ENCODE results near the gene TNFRSF14.

The TNFRSF14 gene

GRCh38 chr1:2588661-2589430 is 32.7 kb downstream of the TNFRSF14 start:
- Histone ChIP-seq H3K9ac (ENCODE audit: low read depth, low read length) (no peak overlapping the region), H3K27me3 (ENCODE audit: insufficient read depth, low read length) (no peaks in the 10 kb centered on the region), H3K9me3 (ENCODE audit: insufficient read depth, low read depth, low read length) (no peaks in the 10 kb centered on the region), H3K4me3 (ENCODE audit: low read length) (no peak overlapping the region), H3K4me1 (ENCODE audit: insufficient read depth, low read length) (peaks cover 4% of the 10 kb centered on the region; the same call in 1 of the 2 replicates), H3K36me3 (ENCODE audit: insufficient read depth, low read depth, low read length) (no peaks in the 10 kb centered on the region), H3K27ac (ENCODE audit: low read length) (no peak overlapping the region)

- Histone ChIP-seq H3K9me3 (ENCODE audit: insufficient read depth, low read depth, low read length) (no peaks in the 10 kb centered on the region), H3K36me3 (ENCODE audit: insufficient read depth, low read depth, low read length) (no peaks in the 10 kb centered on the region), H3K4me3 (ENCODE audit: low read length) (no peak overlapping the region), H3K4me1 (ENCODE audit: insufficient read depth, low read length) (no peaks in the 10 kb centered on the region; the same call in 1 of the 2 replicates), H3K9ac (ENCODE audit: low read depth, low read length) (no peak overlapping the region), H3K27ac (ENCODE audit: low read length) (no peak overlapping the region), H3K27me3 (ENCODE audit: insufficient read depth, low read length) (no peaks in the 10 kb centered on the region)
These were observed 33.5 kb downstream of the TNFRSF14 start for GRCh38 chr1:2589431-2590232.

- Histone ChIP-seq H3K27ac (ENCODE audit: low read length) (no peak overlapping the region), H3K4me1 (ENCODE audit: insufficient read depth, low read length) (no peaks in the 10 kb centered on the region; the same call in 1 of the 2 replicates), H3K4me3 (ENCODE audit: low read length) (no peak overlapping the region), H3K9ac (ENCODE audit: low read depth, low read length) (no peak overlapping the region), H3K36me3 (ENCODE audit: insufficient read depth, low read depth, low read length) (no peaks in the 10 kb centered on the region), H3K27me3 (ENCODE audit: insufficient read depth, low read length) (no peaks in the 10 kb centered on the region), H3K9me3 (ENCODE audit: insufficient read depth, low read depth, low read length) (no peaks in the 10 kb centered on the region)
These were observed 34.3 kb downstream of the TNFRSF14 start for GRCh38 chr1:2590233-2591141.

GRCh38 chr1:2591233-2591580 is 35.0 kb downstream of the TNFRSF14 start:
- H3K9me3 ChIP-seq (ENCODE audit: insufficient read depth, low read depth, low read length): no peaks in the 10 kb centered on the region
- no peak overlapping the region for H3K9ac ChIP-seq (ENCODE audit: low read depth, low read length)
- H3K36me3 ChIP-seq (ENCODE audit: insufficient read depth, low read depth, low read length): no peaks in the 10 kb centered on the region
- no peaks in the 10 kb centered on the region for H3K27me3 ChIP-seq (ENCODE audit: insufficient read depth, low read length)
- H3K4me3 ChIP-seq (ENCODE audit: low read length): no peak overlapping the region
- no peak overlapping the region for H3K27ac ChIP-seq (ENCODE audit: low read length)
- no peaks in the 10 kb centered on the region for H3K4me1 ChIP-seq (ENCODE audit: insufficient read depth, low read length)

GRCh38 chr1:2591581-2592261 is 35.5 kb downstream of the TNFRSF14 start:
- Histone ChIP-seq H3K36me3 (ENCODE audit: insufficient read depth, low read depth, low read length) (no peaks in the 10 kb centered on the region), H3K9me3 (ENCODE audit: insufficient read depth, low read depth, low read length) (no peaks in the 10 kb centered on the region), H3K4me1 (ENCODE audit: insufficient read depth, low read length) (no peaks in the 10 kb centered on the region), H3K27me3 (ENCODE audit: insufficient read depth, low read length) (no peaks in the 10 kb centered on the region), H3K4me3 (ENCODE audit: low read length) (no peak overlapping the region), H3K27ac (ENCODE audit: low read length) (no peak overlapping the region), H3K9ac (ENCODE audit: low read depth, low read length) (no peak overlapping the region)

GRCh38 chr1:2592672-2593071 is 36.5 kb downstream of the TNFRSF14 start:
- Histone ChIP-seq H3K4me3 (ENCODE audit: low read length) (no peak overlapping the region), H3K4me1 (ENCODE audit: insufficient read depth, low read length) (no peaks in the 10 kb centered on the region), H3K27me3 (ENCODE audit: insufficient read depth, low read length) (no peaks in the 10 kb centered on the region), H3K36me3 (ENCODE audit: insufficient read depth, low read depth, low read length) (no peaks in the 10 kb centered on the region), H3K27ac (ENCODE audit: low read length) (no peak overlapping the region), H3K9me3 (ENCODE audit: insufficient read depth, low read depth, low read length) (no peaks in the 10 kb centered on the region), H3K9ac (ENCODE audit: low read depth, low read length) (no peak overlapping the region)

GRCh38 chr1:2593251-2593878 is 37.2 kb downstream of the TNFRSF14 start:
- H3K4me1 ChIP-seq (ENCODE audit: insufficient read depth, low read length): no peaks in the 10 kb centered on the region
- H3K27me3 ChIP-seq (ENCODE audit: insufficient read depth, low read length): no peaks in the 10 kb centered on the region
- no peak overlapping the region for H3K4me3 ChIP-seq (ENCODE audit: low read length)
- H3K9me3 ChIP-seq (ENCODE audit: insufficient read depth, low read depth, low read length): no peaks in the 10 kb centered on the region
- no peaks in the 10 kb centered on the region for H3K36me3 ChIP-seq (ENCODE audit: insufficient read depth, low read depth, low read length)
- no peak overlapping the region for H3K9ac ChIP-seq (ENCODE audit: low read depth, low read length)
- no peak overlapping the region for H3K27ac ChIP-seq (ENCODE audit: low read length)

GRCh38 chr1:2594001-2594640 is 38.0 kb downstream of the TNFRSF14 start:
- no peaks in the 10 kb centered on the region for H3K27me3 ChIP-seq (ENCODE audit: insufficient read depth, low read length)
- H3K4me1 ChIP-seq (ENCODE audit: insufficient read depth, low read length): no peaks in the 10 kb centered on the region
- no peaks in the 10 kb centered on the region for H3K36me3 ChIP-seq (ENCODE audit: insufficient read depth, low read depth, low read length)
- no peak overlapping the region for H3K4me3 ChIP-seq (ENCODE audit: low read length)
- H3K9me3 ChIP-seq (ENCODE audit: insufficient read depth, low read depth, low read length): no peaks in the 10 kb centered on the region
- H3K27ac ChIP-seq (ENCODE audit: low read length): no peak overlapping the region
- no peak overlapping the region for H3K9ac ChIP-seq (ENCODE audit: low read depth, low read length)

- H3K4me1 ChIP-seq (ENCODE audit: insufficient read depth, low read length): no peaks in the 10 kb centered on the region
- no peak overlapping the region for H3K4me3 ChIP-seq (ENCODE audit: low read length)
- no peaks in the 10 kb centered on the region for H3K27me3 ChIP-seq (ENCODE audit: insufficient read depth, low read length)
- H3K9ac ChIP-seq (ENCODE audit: low read depth, low read length): no peak overlapping the region
- H3K27ac ChIP-seq (ENCODE audit: low read length): no peak overlapping the region
- H3K9me3 ChIP-seq (ENCODE audit: insufficient read depth, low read depth, low read length): no peaks in the 10 kb centered on the region
- H3K36me3 ChIP-seq (ENCODE audit: insufficient read depth, low read depth, low read length): no peaks in the 10 kb centered on the region
These were observed 38.5 kb downstream of the TNFRSF14 start for GRCh38 chr1:2594641-2595131.

- no peaks in the 10 kb centered on the region for H3K27me3 ChIP-seq (ENCODE audit: insufficient read depth, low read length)
- no peak overlapping the region for H3K4me3 ChIP-seq (ENCODE audit: low read length)
- H3K4me1 ChIP-seq (ENCODE audit: insufficient read depth, low read length): no peaks in the 10 kb centered on the region
- H3K36me3 ChIP-seq (ENCODE audit: insufficient read depth, low read depth, low read length): no peaks in the 10 kb centered on the region
- H3K9ac ChIP-seq (ENCODE audit: low read depth, low read length): no peak overlapping the region
- no peak overlapping the region for H3K27ac ChIP-seq (ENCODE audit: low read length)
- H3K9me3 ChIP-seq (ENCODE audit: insufficient read depth, low read depth, low read length): no peaks in the 10 kb centered on the region
These were observed 39.2 kb downstream of the TNFRSF14 start for GRCh38 chr1:2595261-2595811.
